ENCODE results near the gene GPR149.

GPR149 gene

DNA sequence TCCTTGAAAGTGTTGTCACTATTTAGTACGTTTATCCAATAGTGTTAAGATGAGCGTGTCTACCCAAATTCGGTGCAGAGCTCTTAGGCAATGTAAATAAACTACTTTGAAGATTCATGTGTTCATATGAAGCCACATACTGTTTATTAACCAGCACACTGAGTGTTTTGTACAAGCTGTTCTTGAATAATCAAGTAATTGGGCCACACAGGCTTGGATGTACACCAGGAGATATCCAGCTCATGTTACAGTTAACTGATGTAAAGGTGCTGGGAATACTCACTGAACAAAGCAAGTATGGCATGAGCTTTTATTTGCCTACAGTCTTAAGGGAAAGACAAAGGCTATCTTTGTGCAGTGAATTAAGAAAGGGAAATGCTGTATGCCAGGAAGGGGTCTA lies 105.1 kb downstream of the GPR149 start:
- DNase-seq (ENCODE audit: low read depth, low spot score): no peak
- H3K4me3 ChIP-seq (ENCODE audit: low read depth, low read length): peak overlapping the region; percentile 80
- POLR2A ChIA-PET: no interaction called here
- no peak for TF ChIP-seq CTCF (IDR thresholded peaks at IDR 0.05; ENCODE audit: insufficient read depth, low read length, missing control alignments)
- CTCF ChIA-PET: interaction anchor here (1.1 to 1.4 kb wide), 3 partner anchors 9 to 11 kb away, joined by 3 to 8 read pairs (median 4); no protein-coding TSS in a partner anchor

DNA sequence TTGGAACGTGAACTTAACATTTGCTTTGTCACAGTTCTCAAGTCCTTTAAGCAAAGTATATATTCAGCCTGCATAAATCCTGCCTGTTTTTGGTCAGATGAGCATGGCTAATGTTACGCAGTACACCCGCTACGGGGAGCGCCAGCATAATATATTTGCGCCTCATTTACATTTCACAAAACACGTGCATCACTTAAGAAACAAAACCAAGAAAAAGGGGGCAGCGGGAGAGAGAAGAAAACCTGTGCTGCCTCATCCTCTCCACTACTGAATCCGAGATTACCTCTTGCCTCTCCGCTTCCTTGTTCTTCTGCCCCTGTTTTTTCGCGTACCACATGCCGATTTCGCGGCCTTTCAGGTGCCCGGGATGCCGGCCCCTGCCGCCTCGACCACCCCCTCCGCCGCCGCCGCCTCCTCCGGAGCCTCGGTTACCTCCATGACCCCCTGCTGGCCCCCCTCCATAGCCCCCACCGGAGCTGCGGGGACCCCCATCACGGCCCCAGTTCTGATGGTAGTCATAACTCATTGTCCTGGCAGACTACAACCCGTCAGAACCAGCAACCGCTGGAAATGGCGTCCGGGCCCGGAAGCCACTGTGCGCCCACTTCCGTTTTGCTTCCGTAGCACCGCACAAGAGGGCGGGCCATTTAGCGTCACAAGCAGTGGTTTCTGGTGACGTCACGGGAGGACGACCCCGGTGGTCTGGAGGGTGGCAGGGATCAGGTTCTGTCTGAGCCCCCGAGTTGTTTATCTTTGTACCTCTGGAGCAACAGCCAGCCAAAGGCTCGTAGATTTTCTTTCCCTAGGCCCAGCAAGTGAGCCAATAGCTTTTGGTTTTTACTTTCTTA lies 105.9 kb downstream of the GPR149 start, which contains the start of gene DHX36:
Gene DHX36, minus strand, starts transcription at position 597 of the 848 bp plus-strand sequence. Its CDS starts 71 bp downstream, at position 526.
- H3K4me3 ChIP-seq (ENCODE audit: low read depth, low read length): peak within 1 kb of the TSS; percentile 80
- TF ChIP-seq CTCF (IDR thresholded peaks at IDR 0.05; ENCODE audit: insufficient read depth, low read length, missing control alignments): no peak
- ChIA-PET POLR2A (no interaction called here), CTCF (interaction anchor here (0.9 to 1.4 kb wide), 4 partner anchors 9 to 71 kb away, joined by 3 to 8 read pairs (median 4); no protein-coding TSS in a partner anchor)
- peak; percentile 51 for DNase-seq (ENCODE audit: low read depth, low spot score)

GRCh38 chr3:154316974-154317767 lies 112.8 kb downstream of the GPR149 start:
- TF ChIP-seq CTCF (IDR thresholded peaks at IDR 0.05; ENCODE audit: insufficient read depth, low read length, missing control alignments): no peak
- ChIA-PET CTCF (interaction anchor here (0.9 to 1.3 kb wide), 2 partner anchors 64 to 1938 kb away, joined by 4 read pairs; no protein-coding TSS in a partner anchor), POLR2A (no interaction called here)
- no peak for DNase-seq (ENCODE audit: low read depth, low spot score)
- H3K4me3 ChIP-seq (ENCODE audit: low read depth, low read length): no peak overlapping the region

DNA sequence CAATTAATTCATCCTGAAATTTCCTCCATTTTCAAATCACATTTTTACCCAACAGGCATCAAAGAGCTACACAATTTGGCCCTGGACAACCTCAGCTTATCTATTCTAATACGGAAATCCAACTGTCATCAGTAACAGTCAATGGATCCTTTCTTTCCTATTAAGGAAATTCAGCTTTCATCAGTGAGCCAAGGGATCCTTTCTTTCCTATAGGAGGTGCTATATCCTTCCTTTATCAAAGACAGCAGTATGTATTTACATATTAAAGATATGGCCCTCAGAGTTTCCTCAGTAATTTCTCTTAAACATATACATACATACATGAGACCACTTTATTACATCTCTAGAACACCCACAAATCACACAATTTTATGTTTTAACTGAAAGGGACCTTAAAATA lies 115.8 kb downstream of the GPR149 start:
- DNase-seq (ENCODE audit: low read depth, low spot score): no peak
- no peak for TF ChIP-seq CTCF (IDR thresholded peaks at IDR 0.05; ENCODE audit: insufficient read depth, low read length, missing control alignments)
- H3K4me3 ChIP-seq (ENCODE audit: low read depth, low read length): no peak overlapping the region
- CTCF ChIA-PET: interaction anchor here (1.3 kb wide), 1 partner anchor 24 kb away, joined by 5 read pairs; no protein-coding TSS in a partner anchor
- POLR2A ChIA-PET: no interaction called here

DNA sequence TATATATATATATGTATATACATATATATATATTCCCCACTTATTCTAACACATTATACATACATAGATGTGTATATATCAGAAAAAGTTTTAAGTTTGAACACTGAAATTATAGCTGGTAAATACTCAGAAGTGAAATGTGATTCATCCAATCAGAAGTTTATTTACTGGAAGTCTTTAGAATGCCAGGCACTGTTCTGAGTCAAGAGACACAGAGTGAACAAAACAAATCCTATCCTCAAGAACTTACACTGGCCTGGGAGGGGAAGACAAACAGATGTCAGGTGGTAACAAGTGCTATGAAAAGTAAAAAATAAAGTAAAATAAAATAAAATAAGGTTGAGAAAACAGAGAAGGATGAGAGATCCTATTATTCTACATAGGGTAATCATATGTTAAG lies 119.2 kb downstream of the GPR149 start:
- POLR2A ChIA-PET: no interaction called here
- no peak for TF ChIP-seq CTCF (IDR thresholded peaks at IDR 0.05; ENCODE audit: insufficient read depth, low read length, missing control alignments)
- no peak for DNase-seq (ENCODE audit: low read depth, low spot score)
- no peak overlapping the region for H3K4me3 ChIP-seq (ENCODE audit: low read depth, low read length)
- CTCF ChIA-PET: no interaction called here

DNA sequence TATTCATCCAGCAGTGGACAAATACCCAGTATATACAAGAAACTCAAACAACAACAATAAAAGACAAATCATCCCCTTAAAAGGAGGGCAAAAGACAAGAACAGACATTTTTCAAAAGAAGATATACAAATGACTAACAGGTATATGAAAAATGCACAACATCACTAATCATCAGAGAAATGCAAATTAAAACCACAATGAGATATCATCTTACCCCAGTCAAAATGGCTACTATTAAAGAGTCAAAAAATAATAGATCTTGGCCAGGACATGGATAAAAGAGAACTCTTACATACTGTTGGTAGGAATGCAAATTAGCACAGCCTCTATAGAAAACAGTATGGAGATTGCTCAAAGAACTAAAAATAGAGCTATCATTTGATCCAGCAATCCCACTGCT lies 122.6 kb downstream of the GPR149 start:
- TF ChIP-seq CTCF (IDR thresholded peaks at IDR 0.05; ENCODE audit: insufficient read depth, low read length, missing control alignments): no peak
- ChIA-PET CTCF (no interaction called here), POLR2A (no interaction called here)
- DNase-seq (ENCODE audit: low read depth, low spot score): no peak
- H3K4me3 ChIP-seq (ENCODE audit: low read depth, low read length): no peak overlapping the region

Measured in AG04449 (cell line).